OCI-LY1 (cell line): ENCODE data around the gene GRSF1.

Experiments
- EZH2 ChIP-seq: fragments of 200-600 bp; sonication (generic), shearing (Covaris generic); IDR thresholded peaks from 2 replicates; pipeline ENCODE4 v1.8.0; 2017; ENCODE audit warnings: borderline replicate concordance, mixed run types, mild to moderate bottlenecking, antibody characterized with exemption, low read length, moderate library complexity, mixed read lengths
- TF ChIP-seq, protein P1 (sequence below): fragments of 200-600 bp; sonication (generic), shearing (Covaris generic); IDR thresholded peaks from 2 replicates; pipeline ENCODE4 v1.5.1; 2017; ENCODE audit warnings: mild to moderate bottlenecking, antibody characterized with exemption, low read length, moderate library complexity, mixed read lengths

DNA sequence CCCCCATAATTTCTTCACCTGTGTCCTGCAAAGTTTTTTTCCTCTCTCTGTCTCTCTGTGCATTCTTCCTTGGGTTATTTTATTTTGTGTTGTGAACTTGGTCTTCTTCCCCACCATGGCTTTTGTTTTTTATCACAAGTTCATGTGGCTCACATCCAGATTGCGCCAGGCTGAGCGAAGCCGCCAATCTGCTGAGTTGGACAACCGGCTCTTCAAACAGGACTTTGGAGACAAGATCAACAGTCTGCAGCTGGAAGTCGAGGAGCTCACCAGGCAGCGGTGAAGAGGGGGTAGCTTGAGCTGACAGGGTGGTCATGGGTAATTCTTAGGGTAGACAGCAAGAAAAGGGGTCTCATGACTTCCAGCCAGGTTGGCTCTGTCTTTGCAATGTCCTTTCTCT lies 46.1 kb downstream of the GRSF1 start:
- TF ChIP-seq, protein P1, sequence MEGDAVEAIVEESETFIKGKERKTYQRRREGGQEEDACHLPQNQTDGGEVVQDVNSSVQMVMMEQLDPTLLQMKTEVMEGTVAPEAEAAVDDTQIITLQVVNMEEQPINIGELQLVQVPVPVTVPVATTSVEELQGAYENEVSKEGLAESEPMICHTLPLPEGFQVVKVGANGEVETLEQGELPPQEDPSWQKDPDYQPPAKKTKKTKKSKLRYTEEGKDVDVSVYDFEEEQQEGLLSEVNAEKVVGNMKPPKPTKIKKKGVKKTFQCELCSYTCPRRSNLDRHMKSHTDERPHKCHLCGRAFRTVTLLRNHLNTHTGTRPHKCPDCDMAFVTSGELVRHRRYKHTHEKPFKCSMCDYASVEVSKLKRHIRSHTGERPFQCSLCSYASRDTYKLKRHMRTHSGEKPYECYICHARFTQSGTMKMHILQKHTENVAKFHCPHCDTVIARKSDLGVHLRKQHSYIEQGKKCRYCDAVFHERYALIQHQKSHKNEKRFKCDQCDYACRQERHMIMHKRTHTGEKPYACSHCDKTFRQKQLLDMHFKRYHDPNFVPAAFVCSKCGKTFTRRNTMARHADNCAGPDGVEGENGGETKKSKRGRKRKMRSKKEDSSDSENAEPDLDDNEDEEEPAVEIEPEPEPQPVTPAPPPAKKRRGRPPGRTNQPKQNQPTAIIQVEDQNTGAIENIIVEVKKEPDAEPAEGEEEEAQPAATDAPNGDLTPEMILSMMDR = no peak
- TF ChIP-seq EZH2 = no peak
